DND-41 (cell line): ENCODE results near the gene TXNDC16.

Source experiments
- ATAC-seq: fragments of 200-7000 bp; cut with Tn5 transposase; 3 replicates; pipeline ENCODE4 v1.9.1; 2021; ENCODE audit warnings: low read depth; ENCODE audit not compliant: insufficient read depth
- DNase-seq: peaks from one replicate; pipeline ENCODE4 v3.0.0-alpha.2; 2020
- H2AFZ ChIP-seq: 2 replicates; pipeline ENCODE4 v1.6.0; 2012; ENCODE audit warnings: low read depth, low read length
- H3K27ac ChIP-seq: 2 replicates; pipeline ENCODE4 v1.5.1; 2012; ENCODE audit warnings: low read length, inconsistent platforms
- H3K27me3 ChIP-seq: fragments of 200-600 bp; sonication (generic); 2 replicates; pipeline ENCODE4 v1.6.0; 2012; ENCODE audit warnings: low read length, mild to moderate bottlenecking, inconsistent platforms; ENCODE audit not compliant: insufficient read depth, poor library complexity
- H3K36me3 ChIP-seq: 2 replicates; pipeline ENCODE4 v1.5.1; 2012; ENCODE audit warnings: low read length, inconsistent platforms; ENCODE audit not compliant: insufficient read depth
- H3K4me1 ChIP-seq: 2 replicates; pipeline ENCODE4 v1.5.1; 2012; ENCODE audit warnings: mild to moderate bottlenecking, low read length; ENCODE audit not compliant: insufficient read depth
- H3K4me2 ChIP-seq: 2 replicates; pipeline ENCODE4 v1.6.0; 2012; ENCODE audit warnings: mild to moderate bottlenecking, moderate library complexity, low read length, inconsistent platforms; ENCODE audit not compliant: insufficient read depth
- H3K4me3 ChIP-seq, 2 experiments: fragments of 200-600 bp in 1 of 2; shearing (Covaris generic) in 1 of 2; 2 replicates each; pipeline ENCODE4 v1.5.1; 2012 to 2016; ENCODE audit warnings: inconsistent platforms in 2 of 2, low read length in 2 of 2, mild to moderate bottlenecking in 2 of 2, low read depth in 1 of 2, moderate library complexity in 1 of 2
- H3K79me2 ChIP-seq: 2 replicates; pipeline ENCODE4 v1.6.0; 2012; ENCODE audit warnings: low read length, inconsistent platforms; ENCODE audit not compliant: insufficient read depth
- H3K9ac ChIP-seq: 2 replicates; pipeline ENCODE4 v1.6.0; 2012; ENCODE audit warnings: low read depth, mild to moderate bottlenecking, inconsistent platforms, low read length, moderate library complexity
- H3K9me3 ChIP-seq: 2 replicates; pipeline ENCODE4 v1.5.1; 2012; ENCODE audit warnings: low read length, moderate library complexity, mild to moderate bottlenecking, inconsistent platforms; ENCODE audit not compliant: insufficient read depth, severe bottlenecking
- H4K20me1 ChIP-seq: 2 replicates; pipeline ENCODE4 v1.6.0; 2012; ENCODE audit warnings: low read length; ENCODE audit not compliant: insufficient read depth
- CTCF ChIP-seq: IDR thresholded peaks from 2 replicates; pipeline ENCODE4 v1.5.1; 2012; ENCODE audit warnings: borderline replicate concordance, low read length, moderate library complexity, mild to moderate bottlenecking; ENCODE audit not compliant: poor library complexity, severe bottlenecking; ENCODE audit errors: extremely low read depth
- EZH2 ChIP-seq: IDR thresholded peaks from 3 replicates; pipeline ENCODE4 v1.6.1; 2012; ENCODE audit warnings: borderline replicate concordance, low read depth, mild to moderate bottlenecking, moderate library complexity, low read length, inconsistent platforms; ENCODE audit not compliant: severe bottlenecking

Gene TXNDC16

DNA sequence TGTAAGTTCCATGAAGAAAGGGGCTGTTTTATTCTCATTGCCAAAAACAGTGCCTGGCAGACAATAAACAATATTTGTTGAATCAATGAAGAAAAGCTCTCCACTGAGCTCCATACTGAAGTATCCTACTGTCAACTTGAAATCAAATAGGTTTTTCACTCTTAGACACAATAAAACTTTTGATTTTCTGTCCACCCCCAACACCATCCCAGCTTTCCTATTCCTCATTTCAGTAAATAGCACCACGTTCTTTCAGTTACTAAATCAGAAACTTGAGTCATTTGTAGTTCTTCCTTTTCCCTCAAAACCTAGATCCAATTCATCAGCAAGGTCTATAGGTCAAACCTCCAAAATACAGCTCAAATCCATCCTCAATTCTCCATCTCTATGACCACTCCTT, 124.8 kb downstream of the TXNDC16 start:
- no peaks in the 10 kb centered on the region for H3K9me3 ChIP-seq
- H3K27ac ChIP-seq = no peak overlapping the region
- no peaks in the 10 kb centered on the region for H4K20me1 ChIP-seq
- H3K4me2 ChIP-seq = no peak overlapping the region
- no peak for TF ChIP-seq CTCF
- TF ChIP-seq EZH2 = no peak
- no peak overlapping the region for H3K4me3 ChIP-seq
- H3K4me1 ChIP-seq = no peaks in the 10 kb centered on the region
- H2AFZ ChIP-seq = no peak overlapping the region
- no peaks in the 10 kb centered on the region for H3K79me2 ChIP-seq
- H3K27me3 ChIP-seq = no peaks in the 10 kb centered on the region
- no peak for DNase-seq
- no peak overlapping the region for H3K9ac ChIP-seq
- no peaks in the 10 kb centered on the region; the same call in 1 of the 2 replicates for H3K36me3 ChIP-seq
- no peak for ATAC-seq

DNA sequence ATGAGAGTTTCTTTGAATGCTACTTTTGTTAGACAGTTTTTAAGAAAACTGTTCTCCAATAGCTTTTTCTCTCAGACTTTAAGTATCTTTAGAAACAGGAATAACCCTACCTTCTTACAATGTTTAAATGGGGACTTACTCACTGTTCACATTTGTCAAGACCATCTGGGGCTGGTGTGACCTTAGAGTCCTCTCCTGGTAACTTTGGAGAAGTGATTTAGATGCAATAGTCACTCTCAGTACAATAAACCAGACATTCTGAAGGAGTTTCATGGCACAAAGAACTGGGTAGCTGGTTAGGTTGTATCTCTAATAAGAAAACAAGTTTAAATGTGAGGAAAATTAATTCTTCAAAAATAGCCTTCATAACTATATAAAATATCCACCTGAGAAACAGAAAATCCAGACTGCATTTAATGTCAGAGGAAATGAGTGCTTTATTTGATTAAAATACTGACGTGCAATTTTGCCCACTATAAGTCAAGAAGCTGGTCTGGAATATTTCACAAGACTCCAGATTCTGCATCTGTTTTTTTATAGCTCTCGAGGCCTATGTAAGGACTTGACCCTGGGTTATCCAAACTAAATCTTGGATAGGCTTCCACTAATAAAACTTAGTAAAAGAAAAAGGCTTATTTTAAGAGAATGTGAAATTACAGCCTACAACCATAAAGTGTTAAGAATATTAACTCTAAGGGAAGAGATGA, 129.5 kb downstream of the TXNDC16 start:
- Histone ChIP-seq H3K9ac (no peak overlapping the region), H2AFZ (no peak overlapping the region), H4K20me1 (no peaks in the 10 kb centered on the region), H3K4me3 (no peak overlapping the region), H3K36me3 (no peaks in the 10 kb centered on the region), H3K4me1 (no peaks in the 10 kb centered on the region), H3K27ac (no peak overlapping the region), H3K4me2 (no peak overlapping the region), H3K79me2 (no peaks in the 10 kb centered on the region), H3K27me3 (no peaks in the 10 kb centered on the region), H3K9me3 (no peaks in the 10 kb centered on the region)
- ATAC-seq (no peak), DNase-seq (no peak)
- TF ChIP-seq CTCF (no peak), EZH2 (no peak)

DNA sequence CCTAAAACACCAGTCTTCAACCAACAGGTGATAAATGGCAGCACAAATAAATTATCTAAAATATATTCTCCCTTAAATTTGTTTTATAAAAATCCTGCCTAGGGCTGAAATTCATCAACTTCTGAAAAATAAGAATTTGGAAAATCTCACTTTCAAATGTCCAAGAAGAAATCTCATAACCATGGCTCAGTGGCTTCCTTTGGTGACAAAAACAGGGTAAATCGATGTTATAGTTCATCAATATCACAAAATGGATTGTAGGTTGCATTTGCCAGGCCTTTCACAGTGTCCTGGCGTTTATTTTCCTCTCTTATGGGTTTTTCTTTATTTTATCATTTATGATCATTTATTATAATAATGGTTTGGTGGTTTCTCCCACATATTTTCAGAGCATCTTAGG, 135.2 kb downstream of the TXNDC16 start:
- no peak overlapping the region for H3K4me3 ChIP-seq
- H3K9me3 ChIP-seq = no peaks in the 10 kb centered on the region
- TF ChIP-seq CTCF (no peak), EZH2 (no peak)
- no peaks in the 10 kb centered on the region for H3K4me1 ChIP-seq
- DNase-seq = no peak
- no peaks in the 10 kb centered on the region for H4K20me1 ChIP-seq
- H3K27me3 ChIP-seq = no peaks in the 10 kb centered on the region
- H2AFZ ChIP-seq = no peak overlapping the region
- no peak overlapping the region for H3K27ac ChIP-seq
- H3K4me2 ChIP-seq = no peak overlapping the region
- no peaks in the 10 kb centered on the region for H3K36me3 ChIP-seq
- H3K79me2 ChIP-seq = no peaks in the 10 kb centered on the region
- no peak for ATAC-seq
- H3K9ac ChIP-seq = no peak overlapping the region
